Measurements from ENCODE around the gene WWOX. TPM values are rescaled to one million over a fixed set of nuclear protein-coding genes. Genes with fewer than 3 reads are reported as not detected.

The WWOX gene
- total and polyA plus RNA-seq, 2 of the 8 experiments (the other 6 are each of a cell fraction or from before 2014, with no cell fraction given): 5.4 to 16.7 TPM

- no peak overlapping the region for H2BK15ac ChIP-seq (ENCODE audit: low read length)
- 95% methylated on average over 8 of the region's 8 CpGs; no CpG with 5 or more reads in 1 of the 2 experiments for WGBS, 2 experiments (ENCODE audit: extremely low coverage in 1 of 2, insufficient coverage in 1 of 2, insufficient read length in 1 of 2, insufficient replicate concordance in 2 of 2, low coverage in 1 of 2, low lambda C conversion rate in 2 of 2, missing lambda C conversion rate in 1 of 2)
- H3K27me3 ChIP-seq (replicated peaks in 1 of 4; ENCODE audit: control insufficient read depth in 3 of 4, extremely low read depth in 1 of 4, insufficient read depth in 3 of 4, low read length in 3 of 4): no peaks in the 10 kb centered on the region
- H2BK12ac ChIP-seq (ENCODE audit: low read depth, low read length): no peak overlapping the region
- H2BK5ac ChIP-seq (ENCODE audit: low read depth, low read length): no peak overlapping the region
- H3K36me3 ChIP-seq (ENCODE audit: control insufficient read depth in 2 of 4, insufficient read depth in 4 of 4, low read length in 3 of 4): no peaks in the 10 kb centered on the region
- no peak overlapping the region for H4K5ac ChIP-seq (ENCODE audit: insufficient read length, low read depth, low read length)
- H4K8ac ChIP-seq (ENCODE audit: extremely low read depth, insufficient read depth, low read length): no peak overlapping the region
- no peak overlapping the region for H3K14ac ChIP-seq (ENCODE audit: insufficient read length)
- FAIRE-seq (no peak), DNase-seq (ENCODE audit: low read depth in 1 of 2, low spot score in 2 of 2) (no peak)
- no peak overlapping the region for H2BK20ac ChIP-seq (ENCODE audit: low read length)
- H3K4me2 ChIP-seq (ENCODE audit: insufficient read depth in 1 of 2, low read depth in 2 of 2, low read length in 2 of 2): no peak overlapping the region
- H3K27ac ChIP-seq (ENCODE audit: low read depth, low read length): no peak overlapping the region
- no peak overlapping the region for H4K91ac ChIP-seq (replicated peaks; ENCODE audit: insufficient read length, low read length)
- H2BK120ac ChIP-seq (replicated peaks; ENCODE audit: low read depth, low read length): no peak overlapping the region
- H3K4ac ChIP-seq (replicated peaks; ENCODE audit: insufficient read length, low read depth, low read length): no peak overlapping the region
- no peak overlapping the region for H3K23ac ChIP-seq (ENCODE audit: insufficient read length)
- TF ChIP-seq SUZ12 (IDR thresholded peaks at IDR 0.05; ENCODE audit: low read length) (no peak), TCF12 (IDR thresholded peaks at IDR 0.05; ENCODE audit: low read depth, low read length) (no peak), HDAC6 (IDR thresholded peaks at IDR 0.05; ENCODE audit: low read depth, low read length) (no peak), GTF2F1 (IDR thresholded peaks at IDR 0.05; ENCODE audit: borderline replicate concordance, low read depth, low read length) (no peak), CBX5 (IDR thresholded peaks at IDR 0.05; ENCODE audit: low read depth, low read length) (no peak), GABPA (IDR thresholded peaks at IDR 0.05; ENCODE audit: borderline replicate concordance, insufficient read depth, low read length) (no peak), KDM1A (IDR thresholded peaks at IDR 0.05; ENCODE audit: borderline replicate concordance, low read length) (no peak), RXRA (IDR thresholded peaks at IDR 0.05; ENCODE audit: insufficient read depth, low read depth, low read length) (no peak), JUND (IDR thresholded peaks at IDR 0.05; ENCODE audit: low read length) (no peak)
- H3K18ac ChIP-seq (ENCODE audit: extremely low read depth, low read length): no peak overlapping the region
- H4K20me1 ChIP-seq (replicated peaks in 1 of 2; ENCODE audit: control insufficient read depth in 1 of 2, insufficient read depth in 2 of 2, low read length in 2 of 2): no peaks in the 10 kb centered on the region
- no peaks in the 10 kb centered on the region for H3K79me2 ChIP-seq (ENCODE audit: control insufficient read depth in 1 of 2, insufficient read depth in 2 of 2, low read length in 2 of 2)
- no peaks in the 10 kb centered on the region for H3K9me3 ChIP-seq (ENCODE audit: insufficient read depth in 2 of 2, low read depth in 1 of 2, low read length in 1 of 2)
- H3K56ac ChIP-seq (replicated peaks; ENCODE audit: insufficient read length, low read depth, low read length): no peak overlapping the region
- H3K79me1 ChIP-seq (ENCODE audit: low read depth, low read length): no peaks in the 10 kb centered on the region
- H3K23me2 ChIP-seq (ENCODE audit: low read depth, low read length): no peaks in the 10 kb centered on the region
- peaks cover 0 to 4% (median 0%) of the 10 kb centered on the region in 4 experiments; a peak in 2 of 7 replicates for H3K4me1 ChIP-seq (replicated peaks in 1 of 4; ENCODE audit: control insufficient read depth in 3 of 4, insufficient read depth in 4 of 4, low read length in 3 of 4)
- ChIA-PET CTCF (ENCODE audit: partially characterized antibody) (no interaction called here), POLR2A (ENCODE audit: partially characterized antibody) (no interaction called here)
- H3K9ac ChIP-seq (replicated peaks in 1 of 4; ENCODE audit: extremely low read depth in 1 of 4, low read depth in 3 of 4, low read length in 3 of 4): no peak overlapping the region
- no peak overlapping the region for H2AK5ac ChIP-seq (ENCODE audit: low read depth, low read length)
- no peak overlapping the region for H2AFZ ChIP-seq (ENCODE audit: low read length)
- no peak overlapping the region for H3K4me3 ChIP-seq (ENCODE audit: extremely low read depth in 1 of 4, insufficient read depth in 2 of 4, low read depth in 3 of 4, low read length in 4 of 4)
These were observed 906.8 kb downstream of the WWOX start for GRCh38 chr16:79006206-79006605.

All from H1 (cell line).